Transverse colon (tissue), 4 donors: ENCODE measurements around the gene TAOK3.

Experiments
- POLR2A ChIP-seq: fragments of 450-650 bp; IDR thresholded peaks from one replicate; pipeline ENCODE4 v1.6.1; 2016; ENCODE audit warnings: antibody characterized with exemption, mild to moderate bottlenecking, moderate library complexity
- POLR2AphosphoS5 ChIP-seq, 3 donors: sonication (generic); formaldehyde crosslinking; IDR thresholded peaks; one replicate each; pipeline ENCODE4 v1.6.1; 2016; ENCODE audit warnings: antibody characterized with exemption in 3 of 3
- TF ChIP-seq, protein P1 (sequence below), 5 experiments: fragments of 200-600 bp in 3 of 5; fragments of 450-650 bp in 2 of 5; sonication (generic) in 3 of 5; IDR thresholded peaks; 1 replicate in 2 of 5; 2 replicates in 3 of 5; pipeline ENCODE4 v1.5.1; 2016 to 2017; ENCODE audit warnings: antibody characterized with exemption in 5 of 5, inconsistent platforms in 3 of 5, mild to moderate bottlenecking in 2 of 5, moderate library complexity in 1 of 5

DNA sequence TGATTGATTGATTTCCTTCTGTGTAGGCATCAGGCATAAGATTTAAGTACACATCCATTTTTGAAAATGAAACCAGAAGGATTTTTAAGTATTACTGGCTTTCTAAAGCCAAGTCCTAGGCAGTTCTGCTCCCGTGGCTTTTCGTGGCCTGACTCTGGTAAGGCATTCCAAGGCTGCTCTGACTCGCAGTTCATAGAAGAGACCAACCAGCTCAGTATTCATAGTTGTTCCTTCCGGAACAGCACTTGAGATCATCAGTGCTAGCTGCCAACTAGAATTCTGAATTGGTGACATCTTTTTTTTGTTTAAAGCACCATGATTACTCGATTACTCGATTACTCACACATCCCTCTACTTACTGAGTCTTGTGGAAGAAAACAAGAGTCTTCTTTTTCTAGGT is 29.5 kb upstream of the TAOK3 start:
- TF ChIP-seq, protein P1, sequence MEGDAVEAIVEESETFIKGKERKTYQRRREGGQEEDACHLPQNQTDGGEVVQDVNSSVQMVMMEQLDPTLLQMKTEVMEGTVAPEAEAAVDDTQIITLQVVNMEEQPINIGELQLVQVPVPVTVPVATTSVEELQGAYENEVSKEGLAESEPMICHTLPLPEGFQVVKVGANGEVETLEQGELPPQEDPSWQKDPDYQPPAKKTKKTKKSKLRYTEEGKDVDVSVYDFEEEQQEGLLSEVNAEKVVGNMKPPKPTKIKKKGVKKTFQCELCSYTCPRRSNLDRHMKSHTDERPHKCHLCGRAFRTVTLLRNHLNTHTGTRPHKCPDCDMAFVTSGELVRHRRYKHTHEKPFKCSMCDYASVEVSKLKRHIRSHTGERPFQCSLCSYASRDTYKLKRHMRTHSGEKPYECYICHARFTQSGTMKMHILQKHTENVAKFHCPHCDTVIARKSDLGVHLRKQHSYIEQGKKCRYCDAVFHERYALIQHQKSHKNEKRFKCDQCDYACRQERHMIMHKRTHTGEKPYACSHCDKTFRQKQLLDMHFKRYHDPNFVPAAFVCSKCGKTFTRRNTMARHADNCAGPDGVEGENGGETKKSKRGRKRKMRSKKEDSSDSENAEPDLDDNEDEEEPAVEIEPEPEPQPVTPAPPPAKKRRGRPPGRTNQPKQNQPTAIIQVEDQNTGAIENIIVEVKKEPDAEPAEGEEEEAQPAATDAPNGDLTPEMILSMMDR (IDR thresholded peaks at IDR 0.05): no peak
- TF ChIP-seq POLR2AphosphoS5 (IDR thresholded peaks at IDR 0.05): no peak
- TF ChIP-seq POLR2A: no peak
